ENCODE measurements around the gene PYGM.

Gene PYGM

DNA sequence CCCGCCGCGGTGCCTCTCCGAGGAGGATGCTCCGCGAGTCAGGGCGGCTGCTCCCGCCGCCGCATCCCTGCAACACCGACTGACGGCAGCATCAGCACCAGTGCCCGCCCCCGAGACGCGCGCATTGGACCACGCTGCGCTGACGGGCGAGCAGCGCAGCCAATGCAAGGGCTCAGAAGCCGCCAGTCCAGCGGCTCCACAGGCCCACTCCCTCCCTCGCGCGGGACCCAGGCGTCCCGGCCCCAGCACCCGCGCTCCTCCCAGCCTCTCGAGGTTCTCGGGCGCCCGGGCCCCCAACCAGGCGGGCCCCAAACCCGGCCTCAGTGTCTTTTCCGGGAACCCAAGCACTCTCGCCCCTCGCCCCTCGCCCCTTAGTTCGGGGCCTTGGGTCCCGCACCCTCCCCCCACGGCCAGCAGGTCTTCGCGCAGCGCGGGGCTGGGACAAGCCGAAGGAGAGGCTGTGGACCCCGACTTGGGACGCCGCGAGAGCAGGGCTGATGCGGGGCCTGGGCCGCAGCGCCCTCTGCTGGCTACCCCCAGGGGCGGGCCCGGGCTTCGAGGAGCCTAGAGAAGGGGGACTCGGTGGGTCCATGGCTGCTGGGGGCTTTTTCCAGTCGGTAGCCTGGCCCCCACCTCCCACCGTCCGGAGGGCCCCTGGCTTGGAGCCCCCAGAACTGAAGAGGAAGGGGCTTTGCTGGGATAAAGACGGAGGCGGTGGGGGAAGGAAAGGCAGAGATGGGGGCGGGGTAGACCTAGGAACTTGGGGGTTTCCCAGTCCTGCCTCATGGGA, 36.5 kb downstream of the PYGM start, which contains the start of gene NRXN2:
Gene NRXN2 (minus strand): TSS at position 81 of the 790 bp plus-strand sequence. CDS start 9,498 bp downstream, outside the sequence.
- H3K4me3 ChIP-seq (ENCODE audit: low read depth, low read length), result peak within 1 kb of the TSS; percentile 64
- no peak for DNase-seq (ENCODE audit: low read depth)

DNA sequence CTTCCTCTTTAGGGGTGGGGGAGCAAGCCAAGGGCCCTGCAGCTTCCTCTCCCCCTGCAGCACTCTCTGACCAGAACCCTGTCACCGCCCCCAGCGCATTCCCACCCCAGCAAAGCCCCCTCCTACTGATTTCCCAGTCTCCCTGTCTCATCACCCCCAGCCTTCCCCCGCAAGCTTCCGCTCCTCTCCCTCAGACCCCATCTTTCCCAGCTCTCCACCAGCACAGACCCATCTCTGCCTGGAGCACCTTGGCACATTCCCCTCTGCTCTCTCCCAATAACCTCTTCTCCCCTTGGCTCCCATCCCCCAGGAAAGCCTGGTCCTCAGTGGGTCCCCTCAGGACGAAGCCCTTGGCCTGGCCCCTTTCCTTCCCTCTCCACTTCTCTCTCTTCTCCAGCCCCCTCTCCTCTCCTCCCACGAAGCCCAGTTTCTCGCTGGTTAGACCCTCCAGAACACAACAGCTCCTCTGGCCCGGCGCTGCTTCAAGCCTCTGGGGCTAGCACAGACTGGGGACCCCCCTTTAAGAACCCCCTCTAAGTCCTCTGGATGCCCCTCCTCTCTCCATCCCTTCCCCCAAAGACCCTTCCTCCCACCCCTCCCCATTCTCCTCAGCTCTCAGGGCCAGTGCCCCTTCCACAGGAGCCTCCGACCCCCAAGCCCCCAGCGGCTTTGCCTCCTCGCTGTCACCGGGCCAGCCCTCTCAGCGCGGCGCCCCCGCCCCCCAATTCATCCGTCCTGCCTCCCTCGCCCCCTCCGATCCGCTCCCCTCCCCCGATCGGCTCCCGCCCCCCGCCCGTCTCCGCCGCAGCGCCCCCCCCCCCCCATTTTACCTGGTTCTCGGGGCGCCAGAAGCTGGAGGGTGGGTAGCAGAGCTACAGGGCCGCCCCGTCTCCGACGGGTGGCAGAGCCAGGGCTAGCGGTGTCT, 37.4 kb downstream of the PYGM start:
- DNase-seq (ENCODE audit: low read depth), result no peak
- no peak overlapping the region for H3K4me3 ChIP-seq (ENCODE audit: low read depth, low read length)

DNA sequence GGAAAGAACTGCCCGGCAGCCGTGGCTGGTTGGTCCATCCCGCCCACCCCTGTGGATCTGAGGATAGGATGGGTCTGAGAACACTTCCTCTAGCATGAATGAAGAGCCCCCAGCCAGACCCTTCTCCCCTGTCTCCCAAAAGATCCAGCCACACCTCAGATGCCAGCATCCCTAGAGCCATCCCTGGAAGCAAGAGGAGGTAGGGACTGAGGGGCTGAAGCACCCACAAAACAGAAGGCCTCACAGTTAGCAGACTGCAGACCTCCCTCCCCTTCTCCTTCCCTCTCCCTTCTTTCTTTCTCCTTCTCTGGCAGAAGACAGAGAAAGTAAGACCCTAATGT, 38.4 kb downstream of the PYGM start:
- DNase-seq (ENCODE audit: low read depth), result no peak
- no peak overlapping the region for H3K4me3 ChIP-seq (ENCODE audit: low read depth, low read length)

DNA sequence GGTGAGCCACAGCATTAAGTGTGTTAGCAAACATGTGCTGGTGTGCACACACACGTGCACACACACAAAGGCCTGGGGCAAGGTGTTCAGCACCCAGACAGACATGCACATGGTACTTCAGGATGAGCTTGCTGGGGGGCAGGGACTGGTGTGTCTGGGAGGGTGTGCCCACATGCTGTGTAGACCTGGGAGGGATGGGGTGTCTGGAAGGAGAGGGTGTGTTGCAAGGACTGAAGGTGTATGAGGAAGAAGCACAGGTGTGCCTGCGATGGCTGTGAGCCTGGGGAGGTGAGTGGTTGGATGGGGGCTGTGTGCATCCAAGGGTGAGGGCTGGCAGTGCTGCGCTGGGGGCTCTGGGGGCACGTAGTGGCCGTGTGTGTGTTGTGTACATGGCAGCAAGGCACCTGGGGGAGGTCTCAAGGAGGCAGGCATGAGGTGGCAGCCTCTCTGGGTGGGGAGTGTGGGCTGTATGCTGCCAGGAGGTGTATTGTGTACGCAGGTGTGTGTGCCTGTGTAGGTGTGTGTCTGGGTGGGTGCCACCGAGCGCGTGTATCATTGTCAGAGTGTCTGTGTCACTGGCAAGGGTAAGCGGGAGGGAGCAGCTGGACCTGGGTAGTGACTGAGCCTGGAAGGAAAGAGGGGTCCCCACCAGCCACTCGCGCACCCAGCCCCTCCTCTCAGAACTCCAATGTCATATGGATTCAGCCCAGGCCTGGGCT, 39.0 kb downstream of the PYGM start:
- no peak overlapping the region for H3K4me3 ChIP-seq (ENCODE audit: low read depth, low read length)
- no peak for DNase-seq (ENCODE audit: low read depth)

DNA sequence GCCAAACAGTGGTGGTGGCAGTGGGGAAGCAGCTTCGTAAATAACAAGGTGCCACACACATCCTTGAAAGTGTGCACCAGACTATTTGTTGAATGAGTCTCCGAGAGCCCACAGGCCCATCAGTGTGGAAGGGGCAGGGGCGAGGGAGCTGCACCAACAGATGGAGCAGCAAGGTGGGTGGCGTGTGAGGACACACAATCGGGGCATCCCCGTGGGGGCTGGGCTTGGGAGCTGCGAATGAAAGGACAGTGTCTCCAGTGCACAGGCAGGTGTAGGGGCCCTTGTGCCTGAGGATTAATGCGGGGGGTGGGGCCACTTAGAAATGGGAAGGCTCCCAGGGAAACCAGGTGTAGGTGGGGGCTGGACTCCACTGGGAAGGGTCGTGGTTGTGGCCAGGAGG, 39.6 kb downstream of the PYGM start:
- H3K4me3 ChIP-seq (ENCODE audit: low read depth, low read length), result no peak overlapping the region
- DNase-seq (ENCODE audit: low read depth), result no peak

DNA sequence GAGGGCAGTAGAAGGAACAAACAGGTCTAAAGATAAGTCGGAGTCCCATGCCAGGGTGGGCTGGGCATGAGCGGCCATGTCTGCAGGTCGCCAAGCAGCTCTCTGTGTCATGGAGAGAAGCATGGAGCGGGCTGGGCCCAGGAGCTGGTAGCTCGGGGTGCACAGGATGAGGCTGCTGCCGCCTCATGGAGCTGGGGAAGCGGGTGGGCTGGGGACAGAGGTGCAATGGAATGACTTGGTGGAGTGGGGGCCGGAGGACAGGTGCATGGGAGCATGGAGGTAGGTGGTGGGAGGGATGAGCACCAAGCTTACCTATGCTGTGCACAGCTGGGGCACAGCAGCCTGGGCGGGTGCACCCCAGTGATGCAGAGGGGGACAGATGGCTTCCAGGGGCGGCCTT, 40.4 kb downstream of the PYGM start:
- H3K4me3 ChIP-seq (ENCODE audit: low read depth, low read length), result no peak overlapping the region

DNA sequence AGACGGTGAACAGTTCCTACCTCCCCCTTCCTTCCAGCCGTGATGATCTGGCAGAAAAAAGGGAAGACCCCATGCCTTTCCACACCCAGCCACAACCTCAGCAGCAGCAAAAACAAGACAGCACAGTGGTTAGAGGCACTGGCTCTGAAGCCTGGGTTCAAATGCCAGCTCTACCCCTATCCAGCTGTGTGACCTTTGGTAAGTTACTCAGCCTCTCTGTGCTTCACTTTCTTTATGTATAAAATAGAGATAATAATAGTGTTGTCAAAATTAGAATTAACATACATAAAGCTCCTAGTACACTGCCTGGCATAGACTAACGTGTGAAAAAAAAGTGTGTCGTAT, 41.0 kb downstream of the PYGM start:
- DNase-seq (ENCODE audit: low read depth), result no peak

More for the DNA sequence above, 40.4 kb downstream of the PYGM start:
- no peak for DNase-seq (ENCODE audit: low read depth)

DNA sequence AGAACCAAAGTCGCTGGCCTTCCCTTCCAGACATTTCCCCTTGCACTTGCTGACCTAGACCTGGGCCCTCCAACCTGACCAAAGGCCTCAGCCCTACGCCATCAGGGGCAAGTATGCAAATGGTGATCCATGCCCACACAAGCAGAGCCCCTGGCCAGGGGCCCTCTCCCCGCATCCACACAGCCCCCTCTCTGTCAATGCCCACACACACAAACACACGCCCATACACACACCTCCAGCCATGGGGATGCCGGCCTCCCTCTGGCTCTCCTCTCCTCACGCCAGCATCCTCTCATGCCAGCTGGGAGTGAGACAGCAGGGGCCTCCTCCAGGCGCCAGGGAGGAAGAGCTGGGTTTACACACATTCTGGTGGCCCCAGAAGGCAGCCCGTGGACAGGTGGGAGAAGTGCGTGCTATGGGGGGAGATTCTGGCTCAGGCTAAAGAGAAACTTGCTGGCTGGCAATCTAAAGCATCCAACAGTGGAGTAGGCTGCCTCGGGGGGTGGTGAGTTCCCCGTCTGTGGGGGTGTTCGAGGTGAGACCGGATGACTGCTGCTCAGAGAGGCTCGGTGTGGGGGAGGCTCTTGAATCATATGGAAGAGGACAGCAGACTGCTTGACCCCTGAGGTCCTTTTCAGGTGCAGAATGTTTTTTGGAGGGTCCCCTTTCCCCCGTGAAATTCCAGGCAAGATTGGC, 41.5 kb downstream of the PYGM start:
- H3K4me3 ChIP-seq (ENCODE audit: low read depth, low read length), result no peak overlapping the region
- DNase-seq (ENCODE audit: low read depth), result no peak

More for the DNA sequence above, 41.0 kb downstream of the PYGM start:
- H3K4me3 ChIP-seq (ENCODE audit: low read depth, low read length), result no peak overlapping the region

DNA sequence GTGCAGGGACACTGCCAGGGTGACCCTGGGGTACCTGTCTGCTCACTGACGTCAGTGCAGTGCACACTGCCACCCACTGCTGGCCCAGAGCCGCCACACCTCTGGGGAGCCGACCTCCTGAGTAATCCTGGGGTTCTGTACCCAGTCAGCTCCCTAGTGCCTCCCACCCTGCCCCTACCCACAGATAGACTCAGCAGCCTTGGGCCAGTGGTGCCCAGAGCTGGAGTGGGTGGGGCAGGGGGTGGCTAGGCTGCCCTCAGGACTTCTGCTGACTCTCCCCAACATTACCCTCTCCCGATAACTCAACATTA, 42.6 kb downstream of the PYGM start:
- no peak overlapping the region for H3K4me3 ChIP-seq (ENCODE audit: low read depth, low read length)
- no peak for DNase-seq (ENCODE audit: low read depth)

DNA sequence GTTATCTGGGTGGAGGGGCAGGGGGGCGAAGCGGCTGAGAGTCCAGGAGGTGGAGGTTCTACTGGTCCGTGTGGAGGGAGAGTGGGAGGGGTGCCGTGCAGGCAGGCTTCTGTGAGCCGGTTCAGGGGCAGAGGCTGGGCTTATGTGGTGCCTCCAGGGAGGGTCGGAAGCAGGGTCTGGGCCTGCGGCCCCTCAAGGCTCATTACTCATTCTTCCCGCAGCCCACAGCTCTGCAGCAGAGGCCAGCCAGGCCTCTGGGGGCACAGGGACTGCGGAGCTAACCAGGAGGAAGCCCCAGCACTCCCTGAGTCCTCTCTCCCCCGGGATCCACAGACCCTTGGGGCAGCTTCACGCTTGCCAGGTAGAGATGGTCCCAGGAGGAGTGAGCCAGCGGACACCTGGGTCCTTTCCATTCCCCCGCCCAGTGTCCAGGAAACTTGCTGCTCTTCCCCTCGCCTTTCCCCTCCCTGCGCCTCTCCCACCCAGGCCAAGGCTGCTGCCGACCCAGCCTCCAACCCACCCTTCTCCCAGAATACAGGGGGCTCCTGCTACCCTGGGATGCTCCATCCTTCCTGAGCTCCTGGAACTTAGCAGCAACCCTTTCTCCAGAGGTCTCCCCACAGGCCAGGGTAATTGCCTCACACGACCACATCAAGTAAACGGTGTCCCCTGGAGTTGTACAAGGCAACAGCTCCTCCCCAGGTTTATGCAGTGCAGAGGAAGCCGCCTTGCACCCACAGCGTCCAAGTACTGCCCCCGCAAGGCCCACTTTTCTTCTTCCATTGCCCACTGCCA, 43.1 kb downstream of the PYGM start:
- DNase-seq (ENCODE audit: low read depth), result no peak
- no peak overlapping the region for H3K4me3 ChIP-seq (ENCODE audit: low read depth, low read length)

DNA sequence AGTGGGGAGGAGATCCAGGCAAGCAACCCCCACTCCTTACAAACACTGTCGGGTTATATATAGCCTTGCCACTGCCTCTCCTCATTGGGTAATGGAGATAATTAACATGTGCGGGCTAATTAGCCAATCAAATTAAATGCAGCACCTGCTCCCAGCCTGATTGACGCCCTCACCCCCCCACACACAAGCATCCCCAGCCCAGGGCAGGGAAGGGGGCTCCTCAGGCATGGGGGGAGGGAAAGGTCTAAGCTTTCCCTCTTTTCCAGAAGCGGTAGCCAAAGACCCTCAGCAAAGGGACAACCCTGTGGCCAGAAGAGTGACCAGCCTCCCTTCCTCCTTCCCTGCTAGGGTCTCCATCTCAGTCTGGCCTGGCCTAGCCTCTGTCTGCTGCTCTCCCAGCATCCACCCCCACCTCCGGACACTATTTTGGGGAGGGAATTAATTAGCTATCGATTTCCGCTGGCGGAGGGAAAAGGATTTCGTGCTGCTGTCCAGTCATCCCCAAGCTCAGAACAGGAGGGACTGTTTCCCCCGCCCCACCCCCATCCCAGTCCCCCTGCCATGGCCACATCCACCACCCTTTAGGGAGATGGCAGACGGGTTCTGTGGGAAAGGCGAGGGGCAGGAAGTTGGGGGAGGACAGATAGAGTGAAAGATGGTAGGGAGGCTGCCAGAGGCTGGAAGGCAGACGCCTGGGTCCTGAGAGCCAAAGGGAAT, 43.9 kb downstream of the PYGM start:
- DNase-seq (ENCODE audit: low read depth), result no peak
- no peak overlapping the region for H3K4me3 ChIP-seq (ENCODE audit: low read depth, low read length)

DNA sequence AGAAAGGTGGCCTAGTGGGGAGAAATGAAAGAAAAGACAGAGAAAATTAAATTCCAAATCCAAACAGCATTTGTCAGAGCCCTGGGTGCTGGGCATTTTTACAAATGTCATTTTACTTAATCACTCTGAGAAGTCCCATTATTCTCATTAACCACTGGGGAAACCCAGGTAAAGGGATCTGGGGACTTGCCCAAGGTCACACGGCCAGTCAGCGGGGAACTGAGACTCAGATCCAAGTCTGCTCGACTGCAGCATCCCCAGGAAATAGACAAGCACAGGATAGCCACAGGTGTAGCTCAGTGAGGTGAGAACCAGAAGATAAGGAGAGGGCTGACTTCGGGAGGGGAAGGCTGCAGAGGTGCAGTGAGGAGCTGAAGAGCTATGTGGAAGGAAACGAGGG, 44.7 kb downstream of the PYGM start:
- no peak for DNase-seq (ENCODE audit: low read depth)
- no peak overlapping the region for H3K4me3 ChIP-seq (ENCODE audit: low read depth, low read length)

DNA sequence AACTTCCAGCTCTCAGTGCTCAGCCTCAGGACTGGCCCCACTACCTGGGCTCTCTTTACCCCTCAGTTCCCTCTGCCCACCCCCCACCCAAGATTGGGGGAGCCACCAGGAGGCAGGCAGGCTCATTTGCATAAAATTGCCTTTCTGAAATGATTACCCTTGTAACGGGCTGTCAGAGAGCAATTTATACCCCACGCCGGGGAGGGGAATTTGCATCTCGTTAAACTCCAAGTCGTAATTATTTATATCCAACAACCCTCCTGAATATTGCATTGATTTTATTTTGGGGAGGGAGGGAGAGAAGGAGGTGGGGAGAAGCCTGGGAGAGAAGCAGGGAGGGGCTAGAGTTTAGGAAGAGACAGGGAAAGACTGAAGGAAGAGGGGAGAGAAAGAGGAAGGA, 45.1 kb downstream of the PYGM start:
- DNase-seq (ENCODE audit: low read depth), result no peak
- no peak overlapping the region for H3K4me3 ChIP-seq (ENCODE audit: low read depth, low read length)

DNA sequence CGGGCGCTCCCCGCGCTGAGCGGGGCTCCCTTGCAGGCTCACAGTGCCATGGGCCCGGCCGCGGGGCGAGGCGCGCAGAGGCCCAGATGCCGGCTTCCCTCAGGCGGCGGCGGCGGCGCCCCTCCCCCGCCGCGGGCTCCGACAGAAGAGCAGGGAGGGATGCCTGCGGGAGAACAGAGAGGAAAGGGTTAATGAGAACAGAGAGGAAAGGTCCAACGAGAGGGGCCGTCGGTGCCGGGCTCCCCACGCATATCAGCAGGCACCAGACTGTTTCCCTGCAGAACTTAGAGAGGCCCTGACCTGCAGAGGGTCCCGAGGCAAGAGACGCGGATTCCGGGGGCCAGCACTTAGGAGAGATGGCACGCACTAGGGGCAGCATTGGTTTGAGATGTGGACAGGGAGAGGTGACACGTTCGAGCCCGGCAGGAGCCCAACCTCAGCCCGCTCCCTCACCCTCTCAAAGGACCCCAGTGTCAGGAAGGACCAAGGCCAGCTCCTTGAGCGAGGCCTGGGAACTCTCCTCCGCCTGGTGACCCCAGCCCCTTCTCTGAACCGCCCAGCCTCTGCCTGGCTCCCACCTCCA, 45.9 kb downstream of the PYGM start:
- no peak overlapping the region for H3K4me3 ChIP-seq (ENCODE audit: low read depth, low read length)
- no peak for DNase-seq (ENCODE audit: low read depth)

DNA sequence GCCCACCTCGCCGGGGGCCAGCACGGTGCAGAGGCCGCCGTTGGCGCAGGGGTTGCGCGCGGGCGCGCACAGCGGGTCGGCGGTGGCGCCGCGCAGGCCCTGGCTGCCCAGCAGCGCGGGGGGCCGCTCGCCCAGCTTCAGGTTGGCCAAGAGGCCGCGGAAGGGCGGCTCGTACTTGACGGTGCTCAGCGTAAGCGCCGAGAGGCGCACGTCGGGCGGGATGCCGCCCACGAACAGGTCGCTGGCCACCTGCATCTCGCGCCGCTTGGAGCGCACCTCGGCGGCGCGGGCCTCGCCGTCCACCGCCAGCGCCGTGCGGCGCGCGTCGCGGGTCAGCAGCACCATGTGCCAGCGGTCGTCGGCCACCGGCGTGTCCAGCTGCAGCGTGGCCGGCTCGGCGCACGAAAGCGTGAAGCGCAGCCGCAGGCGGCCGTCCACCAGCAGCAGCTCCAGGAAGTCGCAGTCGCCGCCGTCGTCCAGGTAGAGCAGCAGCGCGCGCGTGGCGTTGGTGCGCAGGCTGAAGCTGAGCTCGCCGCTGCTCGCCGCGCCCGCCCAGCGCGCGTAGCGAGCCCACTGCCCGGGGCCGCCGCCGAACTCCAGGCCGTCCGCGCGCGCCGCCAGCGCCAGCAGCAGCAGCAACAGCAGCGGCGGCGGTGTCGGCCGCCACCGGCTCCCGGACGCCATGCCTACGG, 46.6 kb downstream of the PYGM start:
- no peak for DNase-seq (ENCODE audit: low read depth)
- H3K4me3 ChIP-seq (ENCODE audit: low read depth, low read length), result no peak overlapping the region

DNA sequence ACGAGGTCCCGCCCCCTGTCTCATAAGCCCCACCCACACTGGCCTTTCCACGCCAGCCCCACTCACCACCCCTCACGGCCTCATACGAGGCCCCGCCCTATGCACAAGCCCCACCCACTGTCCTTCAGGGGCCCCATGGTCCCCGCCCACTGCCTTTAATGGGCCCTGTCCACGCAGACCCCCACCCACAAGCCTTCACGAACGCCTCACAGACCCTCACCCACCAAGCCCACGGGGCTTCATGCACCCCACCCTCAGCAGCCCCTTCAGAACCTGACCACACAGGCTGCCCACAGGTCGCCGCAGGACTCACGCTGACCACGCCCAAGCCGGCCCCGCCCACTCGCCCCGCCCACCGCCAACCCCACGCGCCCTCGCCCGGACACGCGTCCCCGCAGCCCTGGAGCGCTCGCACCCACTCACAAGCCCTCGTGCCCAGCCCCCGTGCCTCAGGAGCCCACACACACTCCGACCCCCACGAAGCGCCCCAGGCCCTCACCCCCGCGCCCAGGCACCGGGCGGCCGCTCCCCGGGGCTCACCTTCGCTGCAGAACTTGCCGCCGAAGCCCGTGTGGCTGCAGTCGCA, 47.3 kb downstream of the PYGM start:
- H3K4me3 ChIP-seq (ENCODE audit: low read depth, low read length), result no peak overlapping the region
- no peak for DNase-seq (ENCODE audit: low read depth)

DNA sequence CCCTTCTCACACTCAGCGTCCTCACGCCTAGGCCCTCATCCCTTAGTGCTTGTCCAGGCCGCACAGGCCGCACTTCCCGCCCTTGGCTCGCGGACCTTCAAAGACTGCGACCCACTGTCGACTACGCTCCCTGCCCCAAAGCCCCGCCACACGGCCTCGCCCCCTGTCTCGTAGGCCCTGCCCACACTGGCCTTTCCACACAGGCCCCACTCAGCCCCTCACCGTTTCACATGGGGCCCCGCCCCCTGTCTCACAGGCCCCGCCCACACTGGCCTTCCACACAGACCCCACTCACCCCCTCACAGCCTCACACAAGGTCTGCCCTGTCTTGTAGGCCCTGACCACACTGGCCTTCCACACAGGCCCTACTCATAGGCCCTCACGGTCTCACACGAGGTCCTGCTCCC, 47.8 kb downstream of the PYGM start:
- DNase-seq (ENCODE audit: low read depth), result no peak
- H3K4me3 ChIP-seq (ENCODE audit: low read depth, low read length), result no peak overlapping the region

All from skeletal muscle cell (primary cell).